GM20000 (cell line): Measurements from ENCODE around the gene NT5DC3.
"Not testable (repeated sequence)": the region's sequence is repeated elsewhere in the genome, so short reads cannot be mapped to it uniquely, and the experiment has no call there.

ENCODE experiments used
- DNase-seq: peaks from one replicate; pipeline ENCODE4 v3.0.0; 2012; ENCODE audit warnings: low spot score
- TF ChIP-seq, protein P1 (sequence below): IDR thresholded peaks from 2 replicates; pipeline ENCODE4 v1.5.1; 2012; ENCODE audit warnings: mild to moderate bottlenecking, control low read depth; ENCODE audit errors: extremely low read depth, missing control alignments

Gene NT5DC3

DNA sequence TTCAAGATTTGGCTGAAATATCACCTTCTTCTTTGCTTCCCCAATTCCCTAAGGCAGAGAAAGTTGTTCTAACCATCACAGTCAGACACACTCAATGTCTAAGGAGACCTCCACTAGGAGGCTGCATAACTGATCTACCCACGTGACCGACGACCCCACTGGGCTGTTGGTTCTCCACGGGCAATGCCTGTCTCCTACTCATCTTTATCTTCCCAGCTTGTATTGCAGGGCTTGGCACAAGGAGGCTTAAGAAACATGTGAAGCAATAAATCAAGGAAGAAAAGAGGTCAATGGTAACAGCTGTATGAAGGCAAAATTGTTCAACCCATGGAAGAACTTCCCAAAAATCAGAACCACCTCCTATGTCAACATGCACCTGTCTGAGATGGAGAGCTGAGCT, 27.1 kb downstream of the NT5DC3 start:
- TF ChIP-seq, protein P1, sequence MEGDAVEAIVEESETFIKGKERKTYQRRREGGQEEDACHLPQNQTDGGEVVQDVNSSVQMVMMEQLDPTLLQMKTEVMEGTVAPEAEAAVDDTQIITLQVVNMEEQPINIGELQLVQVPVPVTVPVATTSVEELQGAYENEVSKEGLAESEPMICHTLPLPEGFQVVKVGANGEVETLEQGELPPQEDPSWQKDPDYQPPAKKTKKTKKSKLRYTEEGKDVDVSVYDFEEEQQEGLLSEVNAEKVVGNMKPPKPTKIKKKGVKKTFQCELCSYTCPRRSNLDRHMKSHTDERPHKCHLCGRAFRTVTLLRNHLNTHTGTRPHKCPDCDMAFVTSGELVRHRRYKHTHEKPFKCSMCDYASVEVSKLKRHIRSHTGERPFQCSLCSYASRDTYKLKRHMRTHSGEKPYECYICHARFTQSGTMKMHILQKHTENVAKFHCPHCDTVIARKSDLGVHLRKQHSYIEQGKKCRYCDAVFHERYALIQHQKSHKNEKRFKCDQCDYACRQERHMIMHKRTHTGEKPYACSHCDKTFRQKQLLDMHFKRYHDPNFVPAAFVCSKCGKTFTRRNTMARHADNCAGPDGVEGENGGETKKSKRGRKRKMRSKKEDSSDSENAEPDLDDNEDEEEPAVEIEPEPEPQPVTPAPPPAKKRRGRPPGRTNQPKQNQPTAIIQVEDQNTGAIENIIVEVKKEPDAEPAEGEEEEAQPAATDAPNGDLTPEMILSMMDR: no peak
- DNase-seq: no peak

DNA sequence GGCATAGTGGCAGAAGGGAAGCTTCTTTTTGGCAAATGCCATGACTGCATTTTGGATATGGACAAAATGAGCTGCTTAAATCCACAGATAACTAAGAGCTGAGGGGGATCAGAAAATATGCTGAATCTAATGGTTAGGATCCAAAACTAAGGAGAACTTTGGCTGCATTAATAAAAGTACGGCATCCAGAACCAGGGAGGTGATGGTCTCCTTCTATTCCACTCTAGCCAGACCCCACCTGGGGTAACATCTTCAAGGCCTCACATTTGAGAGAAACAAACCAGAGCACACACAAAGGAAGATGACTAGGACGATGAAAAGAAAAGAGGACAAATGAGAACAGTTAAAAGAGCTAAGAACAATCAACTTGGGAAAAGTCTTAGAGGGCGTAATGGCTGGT, 27.6 kb downstream of the NT5DC3 start:
- TF ChIP-seq, protein P1: no peak
- DNase-seq: no peak

DNA sequence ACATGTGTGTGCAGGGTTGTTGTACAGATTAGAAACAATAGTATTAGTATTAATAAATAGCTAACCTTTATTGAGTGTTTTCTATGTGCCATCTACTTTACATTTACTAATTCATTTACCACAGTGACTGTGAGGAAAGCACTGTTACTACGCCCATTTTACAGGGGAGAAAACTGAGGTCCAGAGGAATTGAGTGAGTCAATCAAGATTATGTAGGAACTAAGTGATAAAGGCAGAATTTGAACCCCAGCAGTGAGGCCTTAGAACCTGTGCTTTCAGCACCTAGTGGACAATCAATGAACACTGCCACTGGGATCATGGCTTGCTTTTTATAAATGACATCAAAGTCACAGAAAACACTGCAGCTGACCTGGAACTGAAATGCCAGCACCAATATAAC, 28.2 kb downstream of the NT5DC3 start:
- TF ChIP-seq, protein P1: no peak
- no peak for DNase-seq

DNA sequence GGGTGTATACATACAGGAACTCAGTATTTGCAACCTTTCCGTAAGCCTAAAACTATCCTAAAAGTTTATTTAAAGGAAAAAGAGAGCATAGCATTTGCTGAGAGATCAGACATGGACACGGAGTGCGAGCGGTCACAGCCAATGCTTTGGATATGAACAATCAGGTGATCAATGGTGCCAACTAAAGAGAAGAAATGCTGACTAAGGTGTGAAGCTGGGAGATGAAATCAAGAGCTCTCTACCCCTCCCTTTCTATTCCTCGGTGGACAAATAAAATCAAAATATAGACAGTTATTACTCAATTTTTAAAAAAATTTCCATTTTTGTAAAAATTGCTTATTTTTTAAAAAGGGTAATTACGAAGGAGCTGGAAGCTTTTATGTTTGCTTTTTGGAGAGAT, 29.2 kb downstream of the NT5DC3 start:
- DNase-seq: no peak
- TF ChIP-seq, protein P1: no peak

DNA sequence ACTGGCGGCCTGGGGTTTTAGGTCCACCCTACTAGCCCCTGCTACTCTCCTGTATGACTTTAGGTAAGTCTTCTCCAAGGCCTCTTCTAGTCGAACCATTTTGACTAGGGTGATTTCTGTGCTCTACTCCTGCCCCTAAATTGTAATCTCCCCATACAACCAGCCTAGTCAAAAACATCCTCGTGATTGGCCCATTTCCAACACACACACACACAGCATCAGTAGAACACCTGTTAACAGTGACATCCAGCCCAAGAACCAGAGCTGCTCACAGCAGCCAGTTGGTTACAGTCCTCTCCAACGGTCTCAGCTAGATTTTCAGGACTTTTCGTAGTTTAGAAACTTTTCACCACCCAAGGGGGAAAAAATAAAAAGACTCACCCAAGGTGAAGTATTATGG, 30.9 kb downstream of the NT5DC3 start:
- TF ChIP-seq, protein P1: no peak
- DNase-seq: no peak

DNA sequence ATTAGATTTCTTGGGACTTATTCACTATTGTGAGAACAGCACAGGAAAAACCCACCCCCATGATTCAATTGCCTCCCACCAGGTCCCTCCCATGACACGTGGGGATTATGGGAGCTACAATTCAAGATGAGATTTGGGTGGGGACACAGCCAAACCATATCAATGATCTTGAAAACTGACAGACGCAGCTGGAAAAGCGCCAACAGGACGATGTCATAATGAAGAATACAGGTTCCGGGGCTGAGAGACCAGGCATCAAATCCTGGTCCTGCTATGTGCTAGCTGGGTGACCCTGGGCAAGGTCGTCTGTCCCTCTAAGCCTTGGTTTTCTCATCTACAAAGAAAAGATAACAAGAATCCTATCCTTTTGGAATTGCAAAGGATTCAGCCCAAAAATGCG, 31.4 kb downstream of the NT5DC3 start:
- not testable (repeated sequence) for DNase-seq

DNA sequence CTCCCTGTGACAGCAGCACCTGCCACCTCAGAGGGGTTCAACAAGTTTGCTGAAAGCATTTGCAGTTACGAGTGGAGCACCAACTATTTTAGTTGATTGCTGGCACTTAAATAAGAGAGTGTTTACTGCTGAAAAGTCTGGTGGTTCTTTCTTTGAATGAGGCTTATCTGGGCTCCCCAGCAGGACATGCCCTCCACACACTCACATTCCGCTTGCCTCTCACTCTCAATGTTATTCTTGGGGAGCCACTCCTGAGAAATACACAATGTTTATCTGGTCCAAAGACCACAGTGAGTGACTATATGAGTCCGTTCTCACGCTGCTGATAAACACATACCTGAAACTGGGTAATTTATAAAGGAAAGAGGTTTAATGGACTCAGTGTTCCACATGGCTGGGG, 31.9 kb downstream of the NT5DC3 start:
- TF ChIP-seq, protein P1: no peak
- no peak for DNase-seq

DNA sequence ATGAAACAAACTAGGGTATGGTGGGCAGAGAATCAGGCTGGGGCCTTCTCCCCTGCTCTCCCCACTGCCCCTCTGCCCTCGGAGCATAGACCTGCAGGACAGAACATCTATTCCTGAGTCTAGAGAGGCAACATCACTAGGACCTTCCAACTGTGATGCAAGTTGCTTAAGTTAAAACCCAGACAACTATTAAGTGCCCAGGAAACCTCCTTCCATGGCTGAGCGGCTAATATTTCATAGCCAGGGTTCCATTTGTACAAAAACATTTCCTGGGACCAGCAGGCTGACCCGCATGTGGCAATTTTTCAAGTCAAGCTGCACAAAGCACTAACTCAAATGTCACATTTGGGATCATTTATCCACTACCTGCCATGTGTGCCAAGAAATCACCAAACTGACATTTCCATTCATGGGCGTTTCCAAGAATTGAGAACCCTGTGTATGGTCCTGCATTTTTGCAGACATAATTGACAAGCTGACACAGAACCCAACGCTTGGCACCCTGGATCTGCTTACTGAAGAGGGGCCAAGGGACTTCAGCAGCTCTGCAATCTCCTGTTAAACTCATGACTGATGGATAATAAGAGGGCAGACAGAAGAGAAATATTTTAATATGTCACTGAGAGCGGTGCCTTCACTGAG, 32.7 kb downstream of the NT5DC3 start:
- TF ChIP-seq, protein P1: no peak
- no peak for DNase-seq
